ENCODE results near the gene TRPM5. TPM values are rescaled to one million over a fixed set of nuclear protein-coding genes. Genes with fewer than 3 reads are reported as not detected.
"Not testable (repeated sequence)": the region's sequence is repeated elsewhere in the genome, so short reads cannot be mapped to it uniquely, and the experiment has no call there.

Gene TRPM5
- total RNA-seq, 1 experiment from 2014 or later = not detected

GRCh38 chr11:2480874-2481220 lies 36.5 kb upstream of the TRPM5 start:
- CTCF ChIA-PET = no interaction called here
- H3K27ac ChIP-seq (ENCODE audit: low read depth, low read length, poor library complexity, severe bottlenecking) = no peak overlapping the region
- TF ChIP-seq, protein P1, sequence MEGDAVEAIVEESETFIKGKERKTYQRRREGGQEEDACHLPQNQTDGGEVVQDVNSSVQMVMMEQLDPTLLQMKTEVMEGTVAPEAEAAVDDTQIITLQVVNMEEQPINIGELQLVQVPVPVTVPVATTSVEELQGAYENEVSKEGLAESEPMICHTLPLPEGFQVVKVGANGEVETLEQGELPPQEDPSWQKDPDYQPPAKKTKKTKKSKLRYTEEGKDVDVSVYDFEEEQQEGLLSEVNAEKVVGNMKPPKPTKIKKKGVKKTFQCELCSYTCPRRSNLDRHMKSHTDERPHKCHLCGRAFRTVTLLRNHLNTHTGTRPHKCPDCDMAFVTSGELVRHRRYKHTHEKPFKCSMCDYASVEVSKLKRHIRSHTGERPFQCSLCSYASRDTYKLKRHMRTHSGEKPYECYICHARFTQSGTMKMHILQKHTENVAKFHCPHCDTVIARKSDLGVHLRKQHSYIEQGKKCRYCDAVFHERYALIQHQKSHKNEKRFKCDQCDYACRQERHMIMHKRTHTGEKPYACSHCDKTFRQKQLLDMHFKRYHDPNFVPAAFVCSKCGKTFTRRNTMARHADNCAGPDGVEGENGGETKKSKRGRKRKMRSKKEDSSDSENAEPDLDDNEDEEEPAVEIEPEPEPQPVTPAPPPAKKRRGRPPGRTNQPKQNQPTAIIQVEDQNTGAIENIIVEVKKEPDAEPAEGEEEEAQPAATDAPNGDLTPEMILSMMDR (conservative IDR thresholded peaks at IDR 0.05; ENCODE audit: low read depth, low read length) = no peak
- TF ChIP-seq EZH2 (IDR thresholded peaks at IDR 0.05; ENCODE audit: borderline replicate concordance, low read depth, low read length, poor library complexity, severe bottlenecking) = no peak
- no peak for DNase-seq (ENCODE audit: low spot score)
- POLR2A ChIA-PET (ENCODE audit: low non-redundant PET) = no interaction called here
- no peaks in the 10 kb centered on the region for H3K9me3 ChIP-seq (ENCODE audit: low read depth, low read length, poor library complexity, severe bottlenecking)
- no TSS peak for BruUV-seq (replicated peaks)
- no peaks in the 10 kb centered on the region for H3K4me1 ChIP-seq (ENCODE audit: insufficient read depth, low read length, poor library complexity, severe bottlenecking)
- no peaks in the 10 kb centered on the region for H3K36me3 ChIP-seq (ENCODE audit: insufficient read depth, low read length, poor library complexity, severe bottlenecking)
- H3K27me3 ChIP-seq (replicated peaks; ENCODE audit: insufficient read depth, low read depth, low read length, poor library complexity) = peaks cover 5% of the 10 kb centered on the region
- H3K4me3 ChIP-seq (ENCODE audit: low read depth, low read length, poor library complexity, severe bottlenecking) = no peak overlapping the region
- intact Hi-C loops (cut with micrococcal nuclease; ENCODE audit: unreplicated experiment) = no loop called here

GRCh38 chr11:2480067-2480873 lies 36.0 kb upstream of the TRPM5 start:
- H3K9me3 ChIP-seq (ENCODE audit: low read depth, low read length, poor library complexity, severe bottlenecking); BruUV-seq (replicated peaks); DNase-seq (ENCODE audit: low spot score); H3K27me3 ChIP-seq (replicated peaks; ENCODE audit: insufficient read depth, low read depth, low read length, poor library complexity); H3K4me1 ChIP-seq (ENCODE audit: insufficient read depth, low read length, poor library complexity, severe bottlenecking); H3K36me3 ChIP-seq (ENCODE audit: insufficient read depth, low read length, poor library complexity, severe bottlenecking); POLR2A ChIA-PET (ENCODE audit: low non-redundant PET); H3K4me3 ChIP-seq (ENCODE audit: low read depth, low read length, poor library complexity, severe bottlenecking); intact Hi-C loops (cut with micrococcal nuclease; ENCODE audit: unreplicated experiment); H3K27ac ChIP-seq (ENCODE audit: low read depth, low read length, poor library complexity, severe bottlenecking); CTCF ChIA-PET: not testable (repeated sequence)

DNA sequence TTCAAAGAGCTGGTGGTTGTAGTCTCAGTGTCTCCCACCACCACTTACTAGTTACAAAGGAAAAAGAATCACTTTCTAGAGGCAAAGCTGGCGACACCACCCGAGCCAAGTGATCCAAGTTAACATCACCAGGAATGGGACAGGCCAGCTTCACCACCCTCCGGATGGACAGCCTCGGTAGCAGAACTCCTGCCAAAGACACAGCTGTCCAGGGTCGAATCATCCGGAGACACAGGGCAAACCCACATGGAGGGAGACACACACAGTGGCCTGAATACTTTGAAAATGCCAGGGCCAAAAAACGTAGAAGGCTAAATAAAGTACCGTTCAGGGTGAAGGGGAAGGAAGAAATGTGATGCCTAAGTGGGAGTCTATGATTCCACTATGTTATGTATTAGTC lies 33.6 kb upstream of the TRPM5 start:
- no TSS peak for BruUV-seq (replicated peaks)
- Histone ChIP-seq H3K4me1 (ENCODE audit: insufficient read depth, low read length, poor library complexity, severe bottlenecking) (no peaks in the 10 kb centered on the region), H3K4me3 (ENCODE audit: low read depth, low read length, poor library complexity, severe bottlenecking) (no peak overlapping the region), H3K27me3 (replicated peaks; ENCODE audit: insufficient read depth, low read depth, low read length, poor library complexity) (peaks cover 5% of the 10 kb centered on the region), H3K27ac (ENCODE audit: low read depth, low read length, poor library complexity, severe bottlenecking) (no peak overlapping the region), H3K36me3 (ENCODE audit: insufficient read depth, low read length, poor library complexity, severe bottlenecking) (no peaks in the 10 kb centered on the region), H3K9me3 (ENCODE audit: low read depth, low read length, poor library complexity, severe bottlenecking) (no peaks in the 10 kb centered on the region)
- TF ChIP-seq, protein P1 (conservative IDR thresholded peaks at IDR 0.05; ENCODE audit: low read depth, low read length) = no peak
- ChIA-PET POLR2A (ENCODE audit: low non-redundant PET) (no interaction called here), CTCF (no interaction called here)
- intact Hi-C loops (cut with micrococcal nuclease; ENCODE audit: unreplicated experiment) = no loop called here
- no peak for DNase-seq (ENCODE audit: low spot score)

DNA sequence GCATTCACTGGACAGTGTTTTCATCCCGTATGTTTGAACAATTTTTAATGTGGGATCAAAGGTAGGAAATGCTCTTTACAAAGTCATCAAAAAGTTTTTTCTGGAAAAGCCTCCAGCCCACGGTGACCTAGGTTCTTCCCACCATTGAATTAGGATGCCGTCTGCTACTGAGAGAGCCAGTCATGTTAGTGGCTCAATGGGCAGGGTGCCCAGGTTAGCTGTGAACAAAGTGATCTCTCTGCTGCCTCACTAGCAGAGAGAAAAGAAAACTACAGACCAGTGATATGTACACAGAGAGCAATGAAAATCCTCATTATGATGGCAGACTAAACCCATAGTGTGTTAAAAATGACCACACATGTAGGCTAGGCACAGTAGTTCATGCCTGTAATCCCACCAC lies 32.9 kb upstream of the TRPM5 start:
- no peak for TF ChIP-seq EZH2 (IDR thresholded peaks at IDR 0.05; ENCODE audit: borderline replicate concordance, low read depth, low read length, poor library complexity, severe bottlenecking)
- TF ChIP-seq, protein P1 (conservative IDR thresholded peaks at IDR 0.05; ENCODE audit: low read depth, low read length) = no peak
- no peak overlapping the region for H3K27ac ChIP-seq (ENCODE audit: low read depth, low read length, poor library complexity, severe bottlenecking)
- BruUV-seq (replicated peaks) = no TSS peak
- peaks cover under 1% of the 10 kb centered on the region for H3K27me3 ChIP-seq (replicated peaks; ENCODE audit: insufficient read depth, low read depth, low read length, poor library complexity)
- intact Hi-C loops (cut with micrococcal nuclease; ENCODE audit: unreplicated experiment) = no loop called here
- no peaks in the 10 kb centered on the region for H3K4me1 ChIP-seq (ENCODE audit: insufficient read depth, low read length, poor library complexity, severe bottlenecking)
- no peak for DNase-seq (ENCODE audit: low spot score)
- POLR2A ChIA-PET (ENCODE audit: low non-redundant PET) = no interaction called here
- no peaks in the 10 kb centered on the region for H3K36me3 ChIP-seq (ENCODE audit: insufficient read depth, low read length, poor library complexity, severe bottlenecking)
- no peak overlapping the region for H3K4me3 ChIP-seq (ENCODE audit: low read depth, low read length, poor library complexity, severe bottlenecking)
- CTCF ChIA-PET = no interaction called here
- H3K9me3 ChIP-seq (ENCODE audit: low read depth, low read length, poor library complexity, severe bottlenecking) = no peaks in the 10 kb centered on the region
